Measurements from ENCODE around the gene HMG20A. TPM values are rescaled to one million over a fixed set of nuclear protein-coding genes. Genes with fewer than 3 reads are reported as not detected.

HMG20A gene
- total and polyA plus RNA-seq, 9 of the 15 experiments (the other 6 are each of a cell fraction or from before 2014, with no cell fraction given) = 25.0 to 68.1 (median 38.9) TPM

GRCh38 chr15:77420610-77421369, at the start of gene HMG20A (continued):
- TF ChIP-seq BRD9 (IDR thresholded peaks at IDR 0.05; ENCODE audit: low read depth, partially characterized antibody) = peak; percentile 94
- no peak for TF ChIP-seq ZNF695 (CRISPR knock-in tag; IDR thresholded peaks at IDR 0.05)
- peak; percentile 93 for TF ChIP-seq NFRKB (IDR thresholded peaks at IDR 0.05; ENCODE audit: low read depth)
- peak; percentile 59 for TF ChIP-seq ZNF197 (CRISPR knock-in tag; IDR thresholded peaks at IDR 0.05; ENCODE audit: low read depth)
- no peak for TF ChIP-seq ZNF449 (CRISPR knock-in tag; IDR thresholded peaks at IDR 0.05)
- TF ChIP-seq ESRRA (IDR thresholded peaks at IDR 0.05; ENCODE audit: borderline replicate concordance, low read depth) = peak; percentile 79
- peak in 1 of 2 experiments; percentile 78; a peak in 2 of 4 replicates for TF ChIP-seq CSDE1 (IDR thresholded peaks at IDR 0.05)
- TF ChIP-seq EGR1 (conservative IDR thresholded peaks at IDR 0.05) = peak; percentile 2; the same call in 1 of the 2 replicates
- no peak for TF ChIP-seq SRSF3 (IDR thresholded peaks at IDR 0.05; ENCODE audit: insufficient read depth, low read length)
- no peak for TF ChIP-seq SRSF9 (IDR thresholded peaks at IDR 0.05; ENCODE audit: borderline replicate concordance, low read depth, low read length)
- TF ChIP-seq ARID3B (CRISPR knock-in tag; IDR thresholded peaks at IDR 0.05; ENCODE audit: borderline replicate concordance) = no peak
- no peak for TF ChIP-seq SPI1 (IDR thresholded peaks at IDR 0.05; ENCODE audit: borderline replicate concordance, low read depth, low read length)
- TF ChIP-seq HDAC3 (IDR thresholded peaks at IDR 0.05; ENCODE audit: borderline replicate concordance, partially characterized antibody) = peak; percentile 81
- TF ChIP-seq CUX1 (CRISPR knock-in tag; IDR thresholded peaks at IDR 0.05) = no peak
